NCI-H2107 (cell line): Measurements from ENCODE around the gene RPL9.
"Not testable (repeated sequence)": the region's sequence is repeated elsewhere in the genome, so short reads cannot be mapped to it uniquely, and the experiment has no call there.

Source experiments
- DNase-seq: peaks from one replicate; lab custom pipeline; 2025; lab: John Stamatoyannopoulos, UW

Gene RPL9

GRCh38 chr4:39425297-39425696 lies 33.4 kb downstream of the RPL9 start:
- not testable (repeated sequence) for DNase-seq

- DNase-seq: no peak
These were observed 36.5 kb downstream of the RPL9 start for GRCh38 chr4:39422247-39422646.

- no peak for DNase-seq
These were observed 42.9 kb downstream of the RPL9 start for GRCh38 chr4:39415678-39416283.

- DNase-seq: not testable (repeated sequence)
These were observed 47.2 kb downstream of the RPL9 start for GRCh38 chr4:39411561-39411960.

- no peak for DNase-seq
These were observed 48.3 kb downstream of the RPL9 start for GRCh38 chr4:39410415-39410814.

- no peak for DNase-seq
These were observed 51.2 kb downstream of the RPL9 start for GRCh38 chr4:39407584-39407885.

GRCh38 chr4:39406763-39407583 lies 51.7 kb downstream of the RPL9 start, which contains the start of gene KLB:
KLB (plus strand) TSS chr4:39406930; CDS start chr4:39406950, 20 bp downstream.
- no peak for DNase-seq
